Measurements from ENCODE around the gene BRMS1L.
"Not testable (repeated sequence)": the region's sequence is repeated elsewhere in the genome, so short reads cannot be mapped to it uniquely, and the experiment has no call there.

BRMS1L gene

DNA sequence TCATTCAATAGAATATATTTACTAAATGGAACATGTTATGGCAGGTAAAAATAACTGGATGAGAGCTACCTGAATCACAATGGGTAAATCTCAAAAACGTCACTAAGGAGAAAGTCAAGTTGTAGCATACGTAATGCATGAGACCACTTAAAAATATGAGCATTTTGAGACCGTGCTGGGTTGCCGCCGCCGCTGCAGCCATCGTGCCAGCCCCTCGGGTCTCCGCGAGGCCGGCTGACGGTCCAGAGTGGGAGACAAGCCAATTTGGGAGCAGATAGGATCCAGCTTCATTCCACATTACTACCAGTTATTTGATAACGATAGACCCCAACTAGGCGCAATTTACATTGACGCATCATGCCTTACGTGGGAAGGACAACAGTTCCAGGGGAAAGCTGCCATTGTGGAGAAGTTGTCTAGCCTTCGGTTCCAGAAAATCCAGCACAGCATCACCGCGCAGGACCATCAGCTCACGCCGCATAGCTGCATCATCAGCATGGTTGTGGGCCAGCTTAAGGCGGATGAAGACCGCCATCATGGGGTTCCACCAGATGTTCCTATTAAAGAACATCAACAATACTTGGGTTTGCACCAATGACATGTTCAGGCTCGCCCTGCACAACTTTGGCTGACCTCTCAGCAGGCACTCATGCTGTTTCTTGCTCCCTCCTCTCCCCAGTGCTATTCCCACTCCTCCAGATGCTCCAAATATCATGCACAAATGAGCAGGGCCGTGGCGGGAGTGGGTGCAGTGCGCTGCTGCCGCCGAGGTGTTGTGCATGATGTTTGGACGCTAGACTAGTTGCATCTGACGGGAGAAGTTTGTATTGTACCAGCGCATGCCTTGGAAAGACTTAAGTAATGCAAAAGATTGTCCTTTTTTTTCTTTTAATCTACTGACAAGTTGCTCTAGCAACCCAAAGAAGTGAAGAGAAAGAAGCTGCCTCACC, 6.3 kb upstream of the BRMS1L start:
- no peak overlapping the region for H3K4me3 ChIP-seq (ENCODE audit: low read length)
- no peak for DNase-seq (ENCODE audit: low read depth, low spot score)

GRCh38 chr14:35821564-35822411, 4.3 kb upstream of the BRMS1L start:
- H3K4me3 ChIP-seq (ENCODE audit: low read length), result no peak overlapping the region
- peak; percentile 51 for DNase-seq (ENCODE audit: low read depth, low spot score)

DNA sequence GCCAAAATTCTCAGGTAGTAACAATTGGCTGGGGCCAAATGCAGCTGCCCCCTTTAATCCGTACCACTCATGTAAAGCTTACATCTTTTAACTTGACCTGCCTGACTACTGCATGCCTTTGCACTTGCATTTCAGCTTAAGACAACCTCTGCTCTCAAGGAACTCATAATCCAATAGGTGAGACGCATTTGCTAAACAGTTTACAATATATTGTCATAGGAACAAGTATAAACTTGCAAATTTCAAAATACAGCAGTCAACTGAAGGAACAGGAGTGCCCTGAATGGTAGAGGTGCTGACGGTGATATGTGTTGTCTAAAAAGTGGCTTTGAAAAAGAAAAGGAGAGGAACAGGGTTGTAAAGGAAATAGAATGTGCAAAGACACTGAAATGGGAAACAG, 3.6 kb upstream of the BRMS1L start:
- no peak for DNase-seq (ENCODE audit: low read depth, low spot score)
- H3K4me3 ChIP-seq (ENCODE audit: low read length), result no peak overlapping the region

DNA sequence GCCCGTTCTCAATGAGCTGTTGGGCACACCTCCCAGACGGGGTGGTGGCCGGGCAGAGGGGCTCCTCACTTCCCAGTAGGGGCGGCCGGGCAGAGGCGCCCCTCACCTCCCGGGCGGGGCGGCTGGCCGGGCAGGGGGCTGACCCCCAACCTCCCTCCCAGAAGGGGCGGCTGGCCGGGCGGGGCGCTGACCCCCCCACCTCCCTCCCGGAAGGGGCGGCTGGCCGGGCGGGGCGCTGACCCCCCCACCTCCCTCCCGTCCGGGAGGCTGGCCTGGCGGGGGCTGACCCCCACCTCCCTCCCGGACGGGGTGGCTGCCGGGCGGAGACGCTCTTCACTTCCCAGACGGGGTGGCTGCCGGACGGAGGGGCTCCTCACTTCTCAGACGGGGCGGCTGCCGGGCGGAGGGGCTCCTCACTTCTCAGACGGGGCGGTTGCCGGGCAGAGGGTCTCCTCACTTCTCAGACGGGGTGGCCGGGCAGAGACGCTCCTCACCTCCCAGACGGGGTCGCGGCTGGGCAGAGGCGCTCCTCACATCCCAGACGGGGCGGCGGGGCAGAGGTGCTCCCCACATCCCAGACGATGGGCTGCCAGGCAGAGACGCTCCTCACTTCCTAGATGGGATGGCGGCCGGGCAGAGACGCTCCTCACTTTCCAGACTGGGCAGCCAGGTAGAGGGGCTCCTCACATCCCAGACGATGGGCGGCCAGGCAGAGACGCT, 1.5 kb upstream of the BRMS1L start:
- H3K4me3 ChIP-seq (ENCODE audit: low read length); DNase-seq (ENCODE audit: low read depth, low spot score): not testable (repeated sequence)

- DNase-seq (ENCODE audit: low read depth, low spot score), result no peak
- peak overlapping the region; percentile 96 for H3K4me3 ChIP-seq (ENCODE audit: low read length)
Measured at GRCh38 chr14:35825968-35826217, 245 bp upstream of the BRMS1L start.

GRCh38 chr14:35826952-35827416, 846 bp downstream of the BRMS1L start:
- peak overlapping the region; percentile 96 for H3K4me3 ChIP-seq (ENCODE audit: low read length)
- DNase-seq (ENCODE audit: low read depth, low spot score), result no peak

DNA sequence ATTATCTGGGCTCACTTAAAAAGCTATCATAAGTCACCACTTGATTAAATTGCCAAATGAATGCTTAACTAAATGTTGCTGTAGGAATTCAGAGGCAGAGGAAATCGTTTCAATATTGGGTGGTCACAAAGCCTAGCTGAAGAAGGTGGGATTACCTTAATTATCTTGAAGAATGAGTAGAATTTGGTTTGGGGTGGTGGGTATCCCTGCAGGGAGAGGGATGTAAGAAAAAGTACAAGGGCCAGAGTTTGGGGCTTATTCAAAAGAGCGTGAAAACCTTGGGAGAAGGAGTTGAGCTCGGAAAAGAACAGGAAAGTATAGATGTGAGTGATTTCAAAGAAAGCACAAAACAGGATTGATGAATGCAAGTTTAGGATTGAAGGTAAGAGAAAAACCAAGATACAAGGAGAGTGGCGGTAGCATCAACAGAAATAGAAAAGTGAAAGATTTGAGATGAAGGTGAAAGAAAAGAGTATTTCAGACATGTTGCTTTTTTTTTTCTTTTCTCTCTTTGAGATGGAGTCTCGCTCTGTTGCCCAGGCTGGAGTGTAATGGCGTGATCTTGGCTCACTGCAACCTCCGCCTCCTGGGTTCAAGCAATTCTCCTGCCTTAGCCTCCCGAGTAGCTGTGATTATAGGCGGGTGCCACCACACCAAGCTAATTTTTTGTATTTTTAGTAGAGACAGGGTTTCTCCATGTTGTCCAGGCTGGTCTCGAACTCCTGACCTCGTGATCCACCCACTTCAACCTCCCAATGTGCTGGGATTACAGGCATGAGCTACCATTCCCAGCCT, 1.7 kb downstream of the BRMS1L start:
- H3K4me3 ChIP-seq (ENCODE audit: low read length), result no peak overlapping the region
- no peak for DNase-seq (ENCODE audit: low read depth, low spot score)

GRCh38 chr14:35829449-35829848, 3.3 kb downstream of the BRMS1L start:
- H3K4me3 ChIP-seq (ENCODE audit: low read length), result no peak overlapping the region
- no peak for DNase-seq (ENCODE audit: low read depth, low spot score)

- no peak overlapping the region for H3K4me3 ChIP-seq (ENCODE audit: low read length)
- no peak for DNase-seq (ENCODE audit: low read depth, low spot score)
Measured at GRCh38 chr14:35835208-35835982, 9.3 kb downstream of the BRMS1L start.

DNA sequence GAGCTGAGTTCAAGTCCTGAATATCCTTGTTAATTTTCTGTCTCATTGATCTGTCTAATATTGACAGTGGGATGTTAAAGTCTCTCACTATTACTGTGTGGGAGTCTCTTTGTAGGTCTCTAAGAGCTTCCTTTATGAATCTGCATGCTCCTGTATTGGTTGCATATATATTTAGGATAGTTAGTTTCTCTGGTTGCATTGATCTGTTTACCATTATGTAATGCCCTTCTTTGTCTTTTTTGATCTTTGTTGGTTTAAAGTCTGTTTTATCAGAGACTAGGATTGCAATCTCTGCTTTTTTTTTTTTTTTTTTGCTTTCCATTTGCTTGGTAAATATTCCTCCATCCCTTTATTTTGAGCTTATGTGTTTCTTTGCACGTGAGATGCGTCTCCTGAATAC, 15.6 kb downstream of the BRMS1L start:
- not testable (repeated sequence) for DNase-seq (ENCODE audit: low read depth, low spot score); H3K4me3 ChIP-seq (ENCODE audit: low read length)

- not testable (repeated sequence) for DNase-seq (ENCODE audit: low read depth, low spot score); H3K4me3 ChIP-seq (ENCODE audit: low read length)
Measured at GRCh38 chr14:35842245-35842644, 16.1 kb downstream of the BRMS1L start.

GRCh38 chr14:35844494-35844893, 18.4 kb downstream of the BRMS1L start:
- no peak for DNase-seq (ENCODE audit: low read depth, low spot score)
- H3K4me3 ChIP-seq (ENCODE audit: low read length), result no peak overlapping the region

GRCh38 chr14:35847636-35848035, 21.5 kb downstream of the BRMS1L start:
- DNase-seq (ENCODE audit: low read depth, low spot score), result no peak
- no peak overlapping the region for H3K4me3 ChIP-seq (ENCODE audit: low read length)

GRCh38 chr14:35849122-35849521, 23.0 kb downstream of the BRMS1L start:
- H3K4me3 ChIP-seq (ENCODE audit: low read length), result no peak overlapping the region
- DNase-seq (ENCODE audit: low read depth, low spot score), result no peak

DNA sequence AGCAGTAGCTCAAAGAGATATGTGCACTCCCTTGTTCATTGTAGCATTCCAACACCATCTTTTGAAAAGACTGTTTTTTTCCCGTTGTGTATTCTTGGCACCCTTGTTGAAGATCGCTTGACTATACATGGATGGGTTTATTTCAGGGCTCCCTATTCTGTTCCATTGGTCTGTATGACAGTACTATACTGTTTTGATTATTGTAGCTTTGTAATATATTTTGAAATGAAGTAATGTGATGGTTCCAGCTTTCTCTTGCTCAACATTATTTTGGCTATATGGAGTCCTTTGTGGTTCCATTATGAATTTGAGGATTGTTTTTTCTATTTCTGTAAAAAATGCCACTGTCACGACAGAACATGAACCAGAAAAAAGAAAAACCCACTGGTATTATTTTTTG, 25.7 kb downstream of the BRMS1L start:
- no peak overlapping the region for H3K4me3 ChIP-seq (ENCODE audit: low read length)
- no peak for DNase-seq (ENCODE audit: low read depth, low spot score)

DNA sequence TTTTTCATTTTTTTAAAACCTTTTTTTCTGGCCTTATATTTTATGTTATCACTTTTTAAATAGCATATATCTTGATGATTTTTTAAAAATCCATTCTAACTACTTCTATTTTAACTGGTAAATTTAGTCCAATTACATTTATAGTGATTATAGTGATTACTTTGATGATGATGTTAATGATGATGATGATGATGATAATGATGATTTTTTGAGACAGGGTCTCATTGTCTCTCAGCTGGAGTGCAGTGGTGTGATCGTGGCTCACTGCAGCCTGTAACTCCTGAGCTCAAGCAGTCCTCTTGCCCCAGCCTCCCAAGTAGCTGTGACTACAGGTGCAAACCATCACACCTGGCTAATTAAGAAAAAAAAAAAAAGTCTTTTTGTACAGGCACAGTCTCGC, 27.1 kb downstream of the BRMS1L start:
- no peak for DNase-seq (ENCODE audit: low read depth, low spot score)

DNA sequence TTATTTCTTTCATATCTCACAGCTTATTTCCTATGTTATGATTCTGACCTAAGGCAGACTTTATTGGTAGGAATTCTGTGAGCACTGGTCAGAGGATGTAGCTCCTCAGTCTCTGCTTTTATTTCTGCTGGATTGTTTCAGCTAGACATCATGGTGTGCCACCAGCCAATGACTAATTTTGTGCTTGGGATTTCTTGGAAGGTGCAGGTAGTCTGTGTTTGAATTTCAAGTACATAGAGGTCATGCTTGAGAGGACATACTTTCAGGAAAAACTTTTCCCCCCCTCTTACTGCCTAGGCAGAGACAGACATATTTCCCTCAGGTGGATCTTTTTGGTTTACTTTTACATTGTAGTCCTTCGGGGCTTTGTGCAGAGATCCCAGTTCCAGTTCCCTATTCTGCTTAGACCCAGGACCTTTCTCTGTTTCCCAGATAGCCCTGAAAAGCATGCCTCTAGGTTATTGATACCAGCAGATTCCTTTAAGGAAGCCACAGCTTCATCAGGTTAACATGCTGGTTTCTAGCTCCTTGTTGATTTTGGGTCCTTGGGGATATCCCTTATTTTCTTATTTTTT, 28.6 kb downstream of the BRMS1L start:
- no peak overlapping the region for H3K4me3 ChIP-seq (ENCODE audit: low read length)
- DNase-seq (ENCODE audit: low read depth, low spot score), result no peak

More for the DNA sequence above, 27.1 kb downstream of the BRMS1L start:
- H3K4me3 ChIP-seq (ENCODE audit: low read length), result no peak overlapping the region

All from Jurkat, Clone E6-1 (cell line).